BJ (cell line): Measurements from ENCODE around the gene MCM5. TPM values are rescaled to one million over a fixed set of nuclear protein-coding genes. Genes with fewer than 3 reads are reported as not detected.

ENCODE experiments used
- CTCF ChIA-PET: fragments of 350-600 bp; formaldehyde crosslinking; extraction: SDS; loops from one replicate; lab custom pipeline; 2021; ENCODE audit warnings: antibody characterized with exemption, inconsistent platforms; lab: Yijun Ruan, JAX
- POLR2A ChIA-PET: fragments of 300-600 bp; sonication (Branson Sonifier 250); formaldehyde crosslinking; extraction: SDS; loops from one replicate; lab custom pipeline; 2021; ENCODE audit warnings: antibody characterized with exemption; lab: Charles Lee
- DNase-seq: peaks from one replicate; pipeline ENCODE4 v3.0.0-alpha.2; 2011; ENCODE audit warnings: low read depth
- H3K27me3 ChIP-seq: 2 replicates; pipeline ENCODE4 v1.6.0; 2011; ENCODE audit warnings: low read length; ENCODE audit not compliant: control insufficient read depth, insufficient read depth
- H3K36me3 ChIP-seq: 2 replicates; pipeline ENCODE4 v1.5.1; 2011; ENCODE audit warnings: low read length; ENCODE audit not compliant: control insufficient read depth, insufficient read depth
- H3K4me3 ChIP-seq: 2 replicates; pipeline ENCODE4 v1.5.1; 2011; ENCODE audit warnings: low read depth, mild to moderate bottlenecking, control low read depth, low read length
- polyA plus RNA-seq: library from polyadenylated mRNA; depleted of rRNA; stranded (reverse); fragments of >200 nt; gene quantifications from 2 replicates; pipeline ENCODE4 v1.2.3, GENCODE V29; 2011
- TF ChIP-seq, protein P1 (sequence below): IDR thresholded peaks from 2 replicates; pipeline ENCODE4 v1.5.1; 2011; ENCODE audit warnings: low read depth, mild to moderate bottlenecking, control low read depth, inconsistent platforms, low read length, moderate library complexity; ENCODE audit not compliant: insufficient read depth

The MCM5 gene
- polyA plus RNA-seq, 1 experiment: 34.6 TPM

DNA sequence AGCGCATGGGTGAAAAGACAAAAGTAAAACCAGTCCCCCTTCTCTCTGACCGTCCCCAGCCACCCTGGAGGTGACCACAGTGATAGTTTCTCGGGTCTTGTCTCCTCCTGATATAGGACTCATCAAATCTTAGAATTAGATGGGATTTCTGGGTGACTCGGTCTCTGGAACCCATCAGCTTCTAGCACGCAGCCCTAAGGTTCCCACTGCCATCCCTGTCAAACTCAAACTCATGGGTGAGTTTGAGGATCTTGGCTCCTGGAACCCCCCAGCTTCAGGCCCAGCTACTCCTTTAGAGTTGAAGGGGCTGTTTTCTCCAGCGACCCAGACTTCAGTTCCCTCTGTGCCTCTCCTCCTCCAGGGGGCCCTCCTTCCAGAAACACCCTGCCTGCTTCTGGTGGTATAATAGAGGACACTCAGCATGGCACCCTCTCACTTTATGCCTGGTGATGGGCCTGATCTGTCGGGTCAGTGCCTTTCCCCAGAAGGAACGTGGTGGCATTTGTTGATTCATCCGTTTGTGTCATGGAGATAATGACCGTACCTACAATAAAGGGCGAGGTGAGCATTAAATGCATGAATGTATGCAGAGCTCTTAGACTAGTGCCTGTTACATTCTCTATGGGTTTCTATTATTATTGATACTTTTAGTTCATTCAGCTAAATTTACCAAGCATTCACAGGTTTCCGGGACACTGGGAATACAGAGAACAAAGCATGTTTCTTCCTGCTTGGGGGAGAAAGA, 31.7 kb downstream of the MCM5 start:
- ChIA-PET POLR2A (interaction anchor here (0.6 kb wide), 1 partner anchor 28 kb away, joined by 4 read pairs; no protein-coding TSS in a partner anchor), CTCF (interaction anchor here (0.7 to 11.9 kb wide), 41 partner anchors 10 to 620 kb away, joined by 3 to 220 read pairs (median 5); partner anchors contain the start of genes HMOX1 and RASD2)
- DNase-seq: no peak
- Histone ChIP-seq H3K27me3 (no peaks in the 10 kb centered on the region), H3K36me3 (no peaks in the 10 kb centered on the region; the same call in 1 of the 2 replicates), H3K4me3 (no peak overlapping the region)
- TF ChIP-seq, protein P1, sequence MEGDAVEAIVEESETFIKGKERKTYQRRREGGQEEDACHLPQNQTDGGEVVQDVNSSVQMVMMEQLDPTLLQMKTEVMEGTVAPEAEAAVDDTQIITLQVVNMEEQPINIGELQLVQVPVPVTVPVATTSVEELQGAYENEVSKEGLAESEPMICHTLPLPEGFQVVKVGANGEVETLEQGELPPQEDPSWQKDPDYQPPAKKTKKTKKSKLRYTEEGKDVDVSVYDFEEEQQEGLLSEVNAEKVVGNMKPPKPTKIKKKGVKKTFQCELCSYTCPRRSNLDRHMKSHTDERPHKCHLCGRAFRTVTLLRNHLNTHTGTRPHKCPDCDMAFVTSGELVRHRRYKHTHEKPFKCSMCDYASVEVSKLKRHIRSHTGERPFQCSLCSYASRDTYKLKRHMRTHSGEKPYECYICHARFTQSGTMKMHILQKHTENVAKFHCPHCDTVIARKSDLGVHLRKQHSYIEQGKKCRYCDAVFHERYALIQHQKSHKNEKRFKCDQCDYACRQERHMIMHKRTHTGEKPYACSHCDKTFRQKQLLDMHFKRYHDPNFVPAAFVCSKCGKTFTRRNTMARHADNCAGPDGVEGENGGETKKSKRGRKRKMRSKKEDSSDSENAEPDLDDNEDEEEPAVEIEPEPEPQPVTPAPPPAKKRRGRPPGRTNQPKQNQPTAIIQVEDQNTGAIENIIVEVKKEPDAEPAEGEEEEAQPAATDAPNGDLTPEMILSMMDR: no peak

DNA sequence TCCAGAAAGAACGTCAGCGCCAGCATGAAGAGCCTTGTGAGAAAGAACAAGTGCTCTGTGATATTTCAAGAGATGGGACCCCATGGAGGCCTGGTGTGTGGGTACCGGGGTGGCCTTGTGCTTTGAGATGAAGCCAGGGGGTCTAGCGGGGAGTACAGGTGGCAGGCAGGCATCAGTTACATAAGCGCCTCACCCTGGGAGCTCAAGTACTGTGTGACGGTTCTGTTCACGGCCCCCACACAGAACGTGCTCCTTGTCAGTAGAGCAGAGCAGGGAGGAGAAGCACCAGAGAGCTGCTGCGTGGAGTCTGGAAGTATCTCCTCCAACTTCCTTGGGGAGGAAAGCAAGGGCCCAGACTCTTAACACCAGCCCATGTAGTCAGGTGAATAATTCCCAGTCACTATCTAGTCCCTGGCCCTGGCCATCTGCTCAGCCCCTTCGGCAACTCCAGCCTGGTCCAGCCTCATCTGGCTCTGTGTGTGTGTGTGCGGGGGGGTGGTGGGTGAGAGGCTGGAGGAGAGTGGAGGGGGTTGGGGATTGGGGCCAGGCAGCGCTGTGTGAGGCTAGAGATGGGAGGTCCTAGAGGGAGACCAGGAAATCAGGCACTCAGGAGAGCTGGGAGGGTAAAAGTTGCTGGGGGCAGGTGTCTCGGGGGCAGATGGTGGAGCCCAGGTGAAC, 32.4 kb downstream of the MCM5 start:
- no peaks in the 10 kb centered on the region; the same call in 1 of the 2 replicates for H3K36me3 ChIP-seq
- no peak for DNase-seq
- TF ChIP-seq, protein P1: no peak
- CTCF ChIA-PET: interaction anchor here (1.2 to 11.9 kb wide), 5 partner anchors 137 to 195 kb away, joined by 3 to 220 read pairs (median 9); no protein-coding TSS in a partner anchor
- H3K4me3 ChIP-seq: no peak overlapping the region
- POLR2A ChIA-PET: interaction anchor here (0.6 kb wide), 1 partner anchor 28 kb away, joined by 4 read pairs; no protein-coding TSS in a partner anchor
- no peaks in the 10 kb centered on the region for H3K27me3 ChIP-seq

DNA sequence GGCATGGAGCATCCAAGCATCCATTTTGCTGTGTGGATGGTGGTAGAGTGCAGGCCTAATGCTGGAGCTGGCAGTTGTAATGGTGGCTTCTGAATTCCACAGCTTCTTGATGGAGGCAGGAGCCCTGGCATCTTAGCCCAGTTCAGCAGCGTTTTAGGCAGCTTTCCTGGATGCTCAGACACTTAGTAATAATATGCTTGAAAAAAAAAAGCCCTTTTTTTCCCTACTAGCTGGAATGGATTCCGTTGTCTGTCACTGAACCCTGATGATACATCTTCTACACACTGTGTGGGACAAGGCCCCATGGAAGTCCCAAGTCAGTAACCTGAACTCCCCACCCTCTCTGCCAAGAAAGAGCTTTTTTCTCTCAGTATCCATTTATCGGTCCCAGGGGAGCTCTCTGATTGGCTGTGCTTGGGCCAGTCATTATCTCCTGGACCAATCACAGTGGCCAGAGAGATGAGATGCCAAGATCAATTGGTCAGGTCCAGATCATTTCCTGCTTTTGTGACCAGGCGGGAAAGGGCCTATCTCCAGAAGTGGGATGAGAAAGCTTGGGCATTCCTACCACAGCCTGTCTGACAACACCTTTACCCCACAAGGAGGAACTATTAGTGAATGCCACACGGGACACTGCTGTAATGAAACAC, 34.2 kb downstream of the MCM5 start:
- CTCF ChIA-PET: interaction anchor here (0.8 to 11.9 kb wide), 4 partner anchors 83 to 157 kb away, joined by 3 to 220 read pairs (median 4); no protein-coding TSS in a partner anchor
- Histone ChIP-seq H3K27me3 (no peaks in the 10 kb centered on the region), H3K4me3 (no peak overlapping the region), H3K36me3 (no peaks in the 10 kb centered on the region; the same call in 1 of the 2 replicates)
- TF ChIP-seq, protein P1: no peak
- DNase-seq: no peak
- POLR2A ChIA-PET: no interaction called here

DNA sequence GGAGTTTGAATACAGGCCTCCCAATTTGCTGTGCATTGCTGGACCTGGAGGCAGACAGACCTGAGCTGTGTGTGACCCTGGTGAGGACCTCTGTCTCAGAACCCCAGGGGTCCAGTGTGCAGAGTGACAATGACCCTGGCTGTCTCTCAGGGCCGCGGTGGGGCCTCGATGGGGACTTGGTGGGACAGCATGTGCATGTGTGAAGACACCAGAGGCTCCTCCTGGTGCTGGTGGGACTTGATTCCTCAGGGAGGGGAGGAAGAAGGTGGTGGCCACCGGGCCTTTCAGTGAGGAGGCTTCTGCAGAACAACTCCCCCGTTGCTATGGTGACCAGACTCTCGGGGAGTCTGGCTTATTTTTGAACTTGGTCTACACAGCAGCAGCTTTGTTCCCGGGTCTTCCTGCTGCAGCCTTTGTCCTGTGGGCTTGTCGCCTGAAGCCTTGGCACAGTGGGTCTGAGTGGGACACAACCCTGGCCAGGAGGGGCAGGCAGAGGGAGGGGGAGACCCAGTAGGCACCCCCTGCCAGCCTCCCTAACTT, 35.3 kb downstream of the MCM5 start:
- TF ChIP-seq, protein P1: no peak
- DNase-seq: no peak
- ChIA-PET POLR2A (no interaction called here), CTCF (interaction anchor here (1.4 to 11.9 kb wide), 3 partner anchors 84 to 156 kb away, joined by 3 to 220 read pairs (median 4); no protein-coding TSS in a partner anchor)
- Histone ChIP-seq H3K4me3 (no peak overlapping the region), H3K27me3 (no peaks in the 10 kb centered on the region), H3K36me3 (no peaks in the 10 kb centered on the region; the same call in 1 of the 2 replicates)
